Tibial artery (tissue), 4 donors: ENCODE measurements around the gene ERBB4.
"Not testable (repeated sequence)": the region's sequence is repeated elsewhere in the genome, so short reads cannot be mapped to it uniquely, and the experiment has no call there.

ENCODE experiments used
- DNase-seq, 2 donors: peaks; one replicate each; pipeline ENCODE4 v3.0.0-alpha.2; 2019
- H3K27ac ChIP-seq, 2 donors: fragments of 200-600 bp; sonication (generic) in 1 of 2; 1 replicate in 1 of 2; 2 replicates in 1 of 2; pipeline ENCODE4 v1.5.1; 2018 to 2019; ENCODE audit warnings: mild to moderate bottlenecking in 1 of 2
- H3K27me3 ChIP-seq, 2 donors: fragments of 200-600 bp; sonication (generic) in 1 of 2; one replicate each; pipeline versions ENCODE4 v1.5.1 to v1.6.0; 2016 to 2019
- H3K36me3 ChIP-seq, 3 donors: fragments of 200-600 bp; sonication (generic) in 2 of 3; one replicate each; pipeline ENCODE4 v1.5.1; 2016 to 2019; ENCODE audit warnings: mild to moderate bottlenecking in 2 of 3
- H3K4me1 ChIP-seq, 4 donors: fragments of 200-600 bp; sonication (generic) in 2 of 4; 1 replicate in 3 of 4; 2 replicates in 1 of 4; pipeline ENCODE4 v1.5.1; 2016 to 2019
- H3K4me3 ChIP-seq, 2 donors: fragments of 200-600 bp; sonication (generic) in 1 of 2; 1 replicate in 1 of 2; 2 replicates in 1 of 2; pipeline ENCODE4 v1.5.1; 2018 to 2019; ENCODE audit warnings: mild to moderate bottlenecking in 2 of 2
- H3K9me3 ChIP-seq, 3 donors: fragments of 200-600 bp; sonication (generic) in 1 of 3; one replicate each; pipeline ENCODE4 v1.5.1; 2016 to 2019
- intact Hi-C: fragments of 100-400 bp; cut with DNase I; formaldehyde crosslinking; loops from one replicate; pipeline ENCODE4 v1.15.0; 2023; ENCODE audit warnings: low total_unique reads
- TF ChIP-seq, protein P1 (sequence below), 2 experiments: fragments of 200-600 bp in 1 of 2; fragments of 450-650 bp in 1 of 2; IDR thresholded peaks; one replicate each; pipeline ENCODE4 v1.5.1; 2017 to 2019; ENCODE audit warnings: antibody characterized with exemption in 2 of 2, mild to moderate bottlenecking in 1 of 2, moderate library complexity in 1 of 2

The ERBB4 gene

DNA sequence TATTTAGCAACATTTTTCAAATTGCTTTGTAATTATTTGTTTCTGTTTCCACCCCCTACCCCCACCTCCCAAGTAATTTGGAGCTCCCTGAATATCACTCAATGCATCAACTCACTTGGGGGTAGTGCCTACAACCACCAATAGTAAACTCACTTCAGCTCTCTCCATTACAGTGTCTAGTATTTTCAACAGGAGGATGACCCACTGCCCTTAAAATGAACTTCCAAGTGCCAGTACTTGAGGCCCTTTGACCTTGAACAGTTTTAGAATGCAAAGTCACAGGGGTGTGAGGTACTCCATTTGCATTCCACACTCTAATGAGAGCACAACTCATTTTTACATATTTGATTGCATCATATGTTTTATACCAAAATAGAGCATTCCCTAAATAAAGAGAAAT is 523.0 kb downstream of the ERBB4 start:
- no peaks in the 10 kb centered on the region for H3K27me3 ChIP-seq
- H3K4me1 ChIP-seq: peaks cover 0 to 41% (median 0%) of the 10 kb centered on the region in 4 donors
- TF ChIP-seq, protein P1, sequence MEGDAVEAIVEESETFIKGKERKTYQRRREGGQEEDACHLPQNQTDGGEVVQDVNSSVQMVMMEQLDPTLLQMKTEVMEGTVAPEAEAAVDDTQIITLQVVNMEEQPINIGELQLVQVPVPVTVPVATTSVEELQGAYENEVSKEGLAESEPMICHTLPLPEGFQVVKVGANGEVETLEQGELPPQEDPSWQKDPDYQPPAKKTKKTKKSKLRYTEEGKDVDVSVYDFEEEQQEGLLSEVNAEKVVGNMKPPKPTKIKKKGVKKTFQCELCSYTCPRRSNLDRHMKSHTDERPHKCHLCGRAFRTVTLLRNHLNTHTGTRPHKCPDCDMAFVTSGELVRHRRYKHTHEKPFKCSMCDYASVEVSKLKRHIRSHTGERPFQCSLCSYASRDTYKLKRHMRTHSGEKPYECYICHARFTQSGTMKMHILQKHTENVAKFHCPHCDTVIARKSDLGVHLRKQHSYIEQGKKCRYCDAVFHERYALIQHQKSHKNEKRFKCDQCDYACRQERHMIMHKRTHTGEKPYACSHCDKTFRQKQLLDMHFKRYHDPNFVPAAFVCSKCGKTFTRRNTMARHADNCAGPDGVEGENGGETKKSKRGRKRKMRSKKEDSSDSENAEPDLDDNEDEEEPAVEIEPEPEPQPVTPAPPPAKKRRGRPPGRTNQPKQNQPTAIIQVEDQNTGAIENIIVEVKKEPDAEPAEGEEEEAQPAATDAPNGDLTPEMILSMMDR (IDR thresholded peaks at IDR 0.05): no peak
- no peak overlapping the region for H3K4me3 ChIP-seq
- intact Hi-C loops: no loop called here
- H3K27ac ChIP-seq: no peak overlapping the region
- no peaks in the 10 kb centered on the region for H3K36me3 ChIP-seq
- H3K9me3 ChIP-seq: no peaks in the 10 kb centered on the region
- no peak for DNase-seq

DNA sequence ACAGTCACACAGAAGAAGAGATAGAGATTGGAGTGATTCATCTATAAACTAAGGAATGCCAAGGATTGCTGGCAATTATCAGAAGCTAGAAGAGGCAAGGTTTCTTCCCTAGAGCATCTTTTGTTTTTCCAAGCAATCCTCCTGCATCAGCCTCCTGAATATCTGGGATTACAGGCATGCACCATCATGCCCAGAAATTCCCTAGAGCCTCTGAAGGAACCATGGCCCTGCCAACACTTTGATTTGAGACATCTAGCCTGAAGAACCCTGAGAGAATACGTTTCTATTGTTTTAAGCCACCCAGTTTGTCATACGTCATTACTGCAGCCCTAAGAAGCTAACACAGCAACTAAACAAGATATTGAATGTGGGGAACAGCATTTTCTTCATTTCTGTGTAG is 525.0 kb downstream of the ERBB4 start:
- Histone ChIP-seq H3K36me3 (no peaks in the 10 kb centered on the region), H3K27me3 (no peaks in the 10 kb centered on the region), H3K4me1 (peaks cover 0 to 41% (median 0%) of the 10 kb centered on the region in 4 donors), H3K4me3 (no peak overlapping the region), H3K9me3 (no peaks in the 10 kb centered on the region), H3K27ac (no peak overlapping the region)
- intact Hi-C loops: no loop called here
- TF ChIP-seq, protein P1 (IDR thresholded peaks at IDR 0.05): no peak
- DNase-seq: no peak

DNA sequence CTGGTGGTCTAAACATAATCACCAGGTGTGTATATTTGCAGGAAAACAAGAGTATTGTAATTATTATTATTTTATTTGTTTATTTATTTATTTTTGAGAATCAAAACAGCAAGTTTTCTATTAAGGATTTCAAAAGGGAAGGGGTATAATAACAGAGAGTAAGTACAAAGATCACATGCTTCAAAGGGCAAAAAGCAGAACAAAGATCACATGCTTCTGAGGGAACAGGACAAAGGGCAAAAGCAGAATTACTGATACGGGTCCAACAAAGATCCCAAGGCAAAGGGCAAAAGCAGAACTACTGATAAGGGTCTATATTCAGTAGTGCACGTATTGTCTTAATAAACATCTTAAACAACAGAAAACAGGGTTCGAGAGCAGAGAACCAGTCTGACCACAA is 528.3 kb downstream of the ERBB4 start:
- H3K9me3 ChIP-seq, H3K27me3 ChIP-seq, DNase-seq, intact Hi-C loops, H3K36me3 ChIP-seq, H3K27ac ChIP-seq, H3K4me3 ChIP-seq: not testable (repeated sequence)
- H3K4me1 ChIP-seq: peaks cover 0 to 19% (median 0%) of the 10 kb centered on the region in 4 donors

DNA sequence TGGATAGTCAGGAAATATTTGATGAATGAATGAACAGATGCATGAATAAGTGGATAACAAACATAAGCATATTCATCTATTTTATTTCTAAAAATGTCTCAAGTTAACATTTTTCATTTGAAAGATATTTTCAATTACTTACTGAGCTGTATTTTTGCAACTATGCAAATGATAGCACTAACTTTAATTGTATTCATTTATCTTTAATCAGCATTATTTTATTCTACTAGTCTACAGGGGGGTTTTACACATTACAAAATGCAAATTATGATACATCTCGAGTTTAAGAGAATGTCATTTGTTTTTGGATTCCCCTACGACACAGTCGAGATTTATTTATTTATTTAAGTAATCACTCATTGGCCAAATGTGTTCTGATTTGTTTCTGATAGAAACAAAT is 530.6 kb downstream of the ERBB4 start:
- Histone ChIP-seq H3K36me3 (no peaks in the 10 kb centered on the region), H3K4me1 (peaks cover 0 to 3% (median 0%) of the 10 kb centered on the region in 4 donors), H3K9me3 (no peaks in the 10 kb centered on the region), H3K27me3 (no peaks in the 10 kb centered on the region), H3K27ac (no peak overlapping the region), H3K4me3 (no peak overlapping the region)
- TF ChIP-seq, protein P1 (IDR thresholded peaks at IDR 0.05): no peak
- DNase-seq: no peak
- intact Hi-C loops: no loop called here

DNA sequence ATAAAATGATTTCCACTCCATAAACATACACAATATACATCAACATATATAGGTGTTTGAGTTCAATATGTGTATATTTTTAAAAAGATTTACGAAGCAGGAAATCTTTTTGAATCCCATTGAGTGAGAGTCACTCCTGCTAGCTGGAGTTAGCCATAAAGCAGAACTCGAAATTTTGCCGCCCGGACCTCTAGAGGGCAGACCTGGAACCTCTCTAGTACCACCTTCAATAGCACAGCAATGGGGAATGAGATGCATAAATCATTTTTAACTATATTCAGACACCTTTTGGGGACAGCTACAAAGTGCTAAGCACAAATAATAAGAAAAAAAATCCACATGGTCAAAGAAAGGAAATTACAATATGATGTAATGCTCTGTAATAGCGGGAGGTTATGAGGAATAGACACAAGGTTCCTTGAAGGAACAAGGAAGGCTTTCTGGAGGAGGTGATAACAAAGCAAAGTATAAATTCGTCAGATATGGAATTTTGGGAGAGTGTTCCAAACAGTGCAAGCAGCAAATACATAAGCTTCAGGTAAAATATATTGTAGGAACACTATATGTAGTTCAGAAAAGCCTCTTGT is 533.4 kb downstream of the ERBB4 start:
- H3K27me3 ChIP-seq: no peaks in the 10 kb centered on the region
- peaks cover 0 to 5% (median 0%) of the 10 kb centered on the region in 4 donors for H3K4me1 ChIP-seq
- H3K27ac ChIP-seq: no peak overlapping the region
- DNase-seq: no peak
- no peak overlapping the region for H3K4me3 ChIP-seq
- TF ChIP-seq, protein P1 (IDR thresholded peaks at IDR 0.05): no peak
- intact Hi-C loops: no loop called here
- no peaks in the 10 kb centered on the region for H3K36me3 ChIP-seq
- H3K9me3 ChIP-seq: no peaks in the 10 kb centered on the region

DNA sequence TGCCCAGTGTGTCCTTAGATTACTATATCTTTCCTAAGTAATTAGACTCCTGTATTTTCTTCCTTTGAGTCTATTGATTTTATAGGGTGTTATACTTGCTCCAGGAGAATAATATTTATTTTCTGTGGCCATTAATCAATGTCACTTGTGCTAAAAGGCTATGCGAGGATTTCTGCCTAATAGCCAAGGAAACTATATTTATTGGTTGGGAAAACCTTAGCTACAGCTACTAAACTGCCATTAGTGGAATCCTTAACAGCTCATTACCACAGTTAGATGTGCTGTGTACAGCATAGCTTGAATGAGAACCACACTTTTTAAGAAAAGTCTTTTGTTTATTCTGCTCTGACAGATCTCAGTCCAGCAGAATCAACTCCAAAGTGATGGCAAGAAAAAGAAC is 537.3 kb downstream of the ERBB4 start:
- no peak for DNase-seq
- H3K27ac ChIP-seq: no peak overlapping the region
- intact Hi-C loops: no loop called here

More for the DNA sequence above, 537.3 kb downstream of the ERBB4 start:
- H3K27me3 ChIP-seq: no peaks in the 10 kb centered on the region
- TF ChIP-seq, protein P1 (IDR thresholded peaks at IDR 0.05): no peak
- no peaks in the 10 kb centered on the region for H3K36me3 ChIP-seq
- no peak overlapping the region for H3K4me3 ChIP-seq
- H3K4me1 ChIP-seq: peaks cover 0 to 5% (median 0%) of the 10 kb centered on the region in 4 donors
- no peaks in the 10 kb centered on the region for H3K9me3 ChIP-seq
